Activated CD4-positive, alpha-beta T cell treated with anti-CD3 and anti-CD28 coated beads for 24 hours (primary cell): ENCODE data around the gene SGSM2.

Experiments used
- DNase-seq, 2 donors: peaks; one replicate each; pipeline ENCODE4 v3.0.0-alpha.2; 2020; ENCODE audit warnings: low read depth in 2 of 2

The SGSM2 gene

GRCh38 chr17:2399572-2400473 lies 62.5 kb downstream of the SGSM2 start:
- DNase-seq = peak; percentile 88 to 90

- peak in 1 of 2 donors; percentile 36 for DNase-seq
Measured at GRCh38 chr17:2400474-2400866, 63.2 kb downstream of the SGSM2 start.

GRCh38 chr17:2400877-2401425 lies 63.6 kb downstream of the SGSM2 start, which contains the start of gene MNT:
Gene MNT (minus strand): TSS chr17:2401060. CDS start chr17:2400712, 348 bp downstream.
- peak; percentile 85 to 91 for DNase-seq

GRCh38 chr17:2401426-2402221 lies 64.3 kb downstream of the SGSM2 start:
- peak; percentile 98 for DNase-seq

GRCh38 chr17:2402544-2402943 lies 65.2 kb downstream of the SGSM2 start:
- no peak for DNase-seq

- DNase-seq = no peak
Measured at GRCh38 chr17:2403044-2403443, 65.7 kb downstream of the SGSM2 start.

- DNase-seq = no peak
Measured at GRCh38 chr17:2405247-2405926, 68.1 kb downstream of the SGSM2 start.

- DNase-seq = no peak
Measured at GRCh38 chr17:2406271-2406902, 69.1 kb downstream of the SGSM2 start.

- no peak for DNase-seq
Measured at GRCh38 chr17:2406903-2407790, 69.8 kb downstream of the SGSM2 start.

- DNase-seq = no peak
Measured at GRCh38 chr17:2410951-2411350, 73.7 kb downstream of the SGSM2 start.

- no peak for DNase-seq
Measured at GRCh38 chr17:2412561-2413021, 75.3 kb downstream of the SGSM2 start.

- no peak for DNase-seq
Measured at GRCh38 chr17:2414446-2415064, 77.3 kb downstream of the SGSM2 start.

GRCh38 chr17:2415081-2415480 lies 77.8 kb downstream of the SGSM2 start:
- DNase-seq = no peak

GRCh38 chr17:2416010-2416734 lies 78.9 kb downstream of the SGSM2 start:
- peak; percentile 80 to 84 for DNase-seq

GRCh38 chr17:2418572-2418971 lies 81.3 kb downstream of the SGSM2 start:
- DNase-seq = no peak

- DNase-seq = no peak
Measured at GRCh38 chr17:2419486-2419885, 82.2 kb downstream of the SGSM2 start.

GRCh38 chr17:2420176-2420575 lies 82.9 kb downstream of the SGSM2 start:
- DNase-seq = no peak

GRCh38 chr17:2421315-2422147 lies 84.2 kb downstream of the SGSM2 start:
- DNase-seq = no peak
